ENCODE results near the gene PTF1A. TPM values are rescaled to one million over a fixed set of nuclear protein-coding genes. Genes with fewer than 3 reads are reported as not detected.

PTF1A gene
- total and polyA plus RNA-seq, 9 of the 15 experiments (the other 6 are each of a cell fraction or from before 2014, with no cell fraction given): not detected

DNA sequence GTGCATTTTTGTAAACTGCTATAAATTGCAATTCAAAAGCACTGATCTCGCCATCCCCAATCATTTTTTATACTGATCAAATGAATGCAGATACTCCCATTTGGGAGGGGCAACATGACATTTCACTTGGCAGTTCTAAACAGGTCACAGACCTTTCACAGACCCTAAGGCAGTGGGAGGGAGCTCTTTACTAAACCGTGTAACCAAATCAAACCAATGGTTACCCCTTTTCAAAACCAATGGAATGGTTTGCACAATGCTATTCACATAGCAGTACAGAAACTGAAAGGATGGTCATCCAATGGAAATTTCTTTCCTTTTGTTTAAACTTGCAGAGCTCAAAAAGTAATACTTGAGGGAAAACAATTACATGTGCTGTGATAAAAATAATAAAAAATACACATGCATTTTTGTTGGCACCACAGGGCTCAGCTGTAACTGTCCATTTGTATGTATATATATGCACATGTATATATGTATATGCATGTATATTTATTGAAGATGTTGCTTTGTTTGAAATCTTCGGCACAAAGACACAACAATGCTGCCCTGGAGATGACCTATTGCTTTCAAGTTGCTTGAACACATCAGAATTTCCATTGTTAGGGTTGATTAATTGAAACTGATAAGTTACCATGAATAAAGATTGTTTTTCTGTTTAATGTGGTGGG lies 14.0 kb downstream of the PTF1A start:
- POLR2A ChIA-PET: no interaction called here

DNA sequence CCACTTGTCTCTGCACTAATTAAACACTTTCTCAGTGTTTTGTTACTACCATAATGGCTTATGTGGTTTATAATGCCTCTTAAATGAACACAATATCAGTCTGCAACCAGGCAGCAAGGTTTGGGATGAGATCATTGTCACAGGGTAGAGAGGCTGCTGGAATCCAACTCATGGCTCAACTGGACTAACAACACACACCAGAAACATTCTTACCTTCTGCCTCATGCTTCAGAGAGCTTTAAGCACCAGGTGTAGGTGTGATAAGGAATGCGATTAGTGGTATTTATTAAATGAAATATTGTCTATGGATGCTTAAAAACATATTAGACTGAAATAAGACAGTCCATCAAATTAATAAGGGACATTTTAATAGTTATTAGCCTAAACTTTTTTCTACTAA lies 25.4 kb downstream of the PTF1A start:
- in situ Hi-C loops (cut with MboI) (no loop called here), intact Hi-C loops (cut with micrococcal nuclease) (no loop called here)
- ATAC-seq (no peak), DNase-seq (ENCODE audit: extremely low read depth in 1 of 4, low spot score in 3 of 4) (no peak), FAIRE-seq (no peak)
- no peak overlapping the region for H2AFZ ChIP-seq (ENCODE audit: low read depth, low read length)
- no peaks in the 10 kb centered on the region for H4K20me1 ChIP-seq (replicated peaks; ENCODE audit: control insufficient read depth, insufficient read depth, low read length)
- CTCF ChIA-PET (ENCODE audit: low intra/inter-chr PET ratio): no interaction called here
- H3K27me3 ChIP-seq (ENCODE audit: control insufficient read depth in 2 of 2, insufficient read depth in 2 of 2, low read length in 2 of 2): no peaks in the 10 kb centered on the region
- H3K9me3 ChIP-seq (replicated peaks; ENCODE audit: control insufficient read depth, insufficient read depth, low read depth, low read length): no peaks in the 10 kb centered on the region
- no peak overlapping the region for H3K27ac ChIP-seq (ENCODE audit: extremely low read depth, low read depth, low read length)
- 0% methylated on average over 1 of the region's 1 CpG for WGBS (ENCODE audit: insufficient coverage, low coverage, missing lambda C conversion rate)
- no peaks in the 10 kb centered on the region for H3K4me1 ChIP-seq (replicated peaks in 1 of 2; ENCODE audit: control insufficient read depth in 2 of 2, insufficient read depth in 2 of 2, low read length in 2 of 2)
- H3K9me1 ChIP-seq (ENCODE audit: control insufficient read depth, insufficient read depth, low read length): no peaks in the 10 kb centered on the region
- H3K4me2 ChIP-seq (ENCODE audit: insufficient read depth, low read length): no peak overlapping the region
- H3K9ac ChIP-seq (ENCODE audit: insufficient read depth in 1 of 2, low read depth in 2 of 2, low read length in 2 of 2): no peak overlapping the region
- BruUV-seq (replicated peaks): no TSS peak
- no peak overlapping the region for H3K4me3 ChIP-seq
- H3K79me2 ChIP-seq (ENCODE audit: control insufficient read depth, insufficient read depth, low read length): no peaks in the 10 kb centered on the region
- H3K36me3 ChIP-seq (ENCODE audit: control insufficient read depth, insufficient read depth, low read length): no peaks in the 10 kb centered on the region
- POLR2A ChIA-PET: no interaction called here
- TF ChIP-seq, protein P1, sequence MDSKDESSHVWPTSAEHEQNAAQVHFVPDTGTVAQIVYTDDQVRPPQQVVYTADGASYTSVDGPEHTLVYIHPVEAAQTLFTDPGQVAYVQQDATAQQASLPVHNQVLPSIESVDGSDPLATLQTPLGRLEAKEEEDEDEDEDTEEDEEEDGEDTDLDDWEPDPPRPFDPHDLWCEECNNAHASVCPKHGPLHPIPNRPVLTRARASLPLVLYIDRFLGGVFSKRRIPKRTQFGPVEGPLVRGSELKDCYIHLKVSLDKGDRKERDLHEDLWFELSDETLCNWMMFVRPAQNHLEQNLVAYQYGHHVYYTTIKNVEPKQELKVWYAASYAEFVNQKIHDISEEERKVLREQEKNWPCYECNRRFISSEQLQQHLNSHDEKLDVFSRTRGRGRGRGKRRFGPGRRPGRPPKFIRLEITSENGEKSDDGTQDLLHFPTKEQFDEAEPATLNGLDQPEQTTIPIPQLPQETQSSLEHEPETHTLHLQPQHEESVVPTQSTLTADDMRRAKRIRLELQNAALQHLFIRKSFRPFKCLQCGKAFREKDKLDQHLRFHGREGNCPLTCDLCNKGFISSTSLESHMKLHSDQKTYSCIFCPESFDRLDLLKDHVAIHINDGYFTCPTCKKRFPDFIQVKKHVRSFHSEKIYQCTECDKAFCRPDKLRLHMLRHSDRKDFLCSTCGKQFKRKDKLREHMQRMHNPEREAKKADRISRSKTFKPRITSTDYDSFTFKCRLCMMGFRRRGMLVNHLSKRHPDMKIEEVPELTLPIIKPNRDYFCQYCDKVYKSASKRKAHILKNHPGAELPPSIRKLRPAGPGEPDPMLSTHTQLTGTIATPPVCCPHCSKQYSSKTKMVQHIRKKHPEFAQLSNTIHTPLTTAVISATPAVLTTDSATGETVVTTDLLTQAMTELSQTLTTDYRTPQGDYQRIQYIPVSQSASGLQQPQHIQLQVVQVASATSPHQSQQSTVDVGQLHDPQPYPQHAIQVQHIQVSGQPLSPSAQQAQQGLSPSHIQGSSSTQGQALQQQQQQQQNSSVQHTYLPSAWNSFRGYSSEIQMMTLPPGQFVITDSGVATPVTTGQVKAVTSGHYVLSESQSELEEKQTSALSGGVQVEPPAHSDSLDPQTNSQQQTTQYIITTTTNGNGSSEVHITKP (IDR thresholded peaks at IDR 0.05; ENCODE audit: partially characterized antibody): no peak
- no peak for TF ChIP-seq EHMT2 (IDR thresholded peaks at IDR 0.05)

More for the DNA sequence above, 14.0 kb downstream of the PTF1A start:
- Histone ChIP-seq H2AFZ (ENCODE audit: low read depth, low read length) (no peak overlapping the region), H3K9ac (ENCODE audit: insufficient read depth in 1 of 2, low read depth in 2 of 2, low read length in 2 of 2) (no peak overlapping the region), H3K27ac (ENCODE audit: extremely low read depth, low read depth, low read length) (no peak overlapping the region), H3K9me3 (replicated peaks; ENCODE audit: control insufficient read depth, insufficient read depth, low read depth, low read length) (no peaks in the 10 kb centered on the region), H3K79me2 (ENCODE audit: control insufficient read depth, insufficient read depth, low read length) (no peaks in the 10 kb centered on the region), H4K20me1 (replicated peaks; ENCODE audit: control insufficient read depth, insufficient read depth, low read length) (no peaks in the 10 kb centered on the region; the same call in 1 of the 2 replicates), H3K27me3 (ENCODE audit: control insufficient read depth in 2 of 2, insufficient read depth in 2 of 2, low read length in 2 of 2) (peaks cover 4 to 18% of the 10 kb centered on the region in 2 experiments; a peak in 2 of 5 replicates), H3K4me1 (replicated peaks in 1 of 2; ENCODE audit: control insufficient read depth in 2 of 2, insufficient read depth in 2 of 2, low read length in 2 of 2) (no peaks in the 10 kb centered on the region), H3K4me3 (no peak overlapping the region), H3K9me1 (ENCODE audit: control insufficient read depth, insufficient read depth, low read length) (no peaks in the 10 kb centered on the region), H3K4me2 (ENCODE audit: insufficient read depth, low read length) (no peak overlapping the region), H3K36me3 (ENCODE audit: control insufficient read depth, insufficient read depth, low read length) (no peaks in the 10 kb centered on the region)
- CTCF ChIA-PET (ENCODE audit: low intra/inter-chr PET ratio): interaction anchor here (0.5 kb wide), 1 partner anchor 1196 kb away, joined by 3 read pairs; no protein-coding TSS in a partner anchor
- FAIRE-seq (no peak), ATAC-seq (no peak), DNase-seq (ENCODE audit: extremely low read depth in 1 of 4, low spot score in 3 of 4) (no peak)
- in situ Hi-C loops (cut with MboI): no loop called here
- intact Hi-C loops (cut with micrococcal nuclease): no loop called here
- no peak for TF ChIP-seq ZNF561 (CRISPR knock-in tag; conservative IDR thresholded peaks at IDR 0.05)
- TF ChIP-seq, protein P2, sequence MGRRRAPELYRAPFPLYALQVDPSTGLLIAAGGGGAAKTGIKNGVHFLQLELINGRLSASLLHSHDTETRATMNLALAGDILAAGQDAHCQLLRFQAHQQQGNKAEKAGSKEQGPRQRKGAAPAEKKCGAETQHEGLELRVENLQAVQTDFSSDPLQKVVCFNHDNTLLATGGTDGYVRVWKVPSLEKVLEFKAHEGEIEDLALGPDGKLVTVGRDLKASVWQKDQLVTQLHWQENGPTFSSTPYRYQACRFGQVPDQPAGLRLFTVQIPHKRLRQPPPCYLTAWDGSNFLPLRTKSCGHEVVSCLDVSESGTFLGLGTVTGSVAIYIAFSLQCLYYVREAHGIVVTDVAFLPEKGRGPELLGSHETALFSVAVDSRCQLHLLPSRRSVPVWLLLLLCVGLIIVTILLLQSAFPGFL (CRISPR knock-in tag; IDR thresholded peaks at IDR 0.05): no peak
- WGBS (ENCODE audit: insufficient coverage, low coverage, missing lambda C conversion rate): 4% methylated on average over 3 of the region's 3 CpGs
- no TSS peak for BruUV-seq (replicated peaks)
